HG02798 (cell line): ENCODE results near the gene TPPP.

Experiments
- ATAC-seq: cut with Tn5 transposase; IDR thresholded peaks from one replicate; pipeline ENCODE4 v1.9.1; 2021; ENCODE audit warnings: mild to moderate bottlenecking; ENCODE audit not compliant: unreplicated experiment, poor library complexity

Gene TPPP

GRCh38 chr5:612498-613424 is 80.4 kb downstream of the TPPP start:
- peak; percentile 38 for ATAC-seq

GRCh38 chr5:611731-612486 is 81.2 kb downstream of the TPPP start, which contains the start of gene CEP72:
CEP72 (plus strand) TSS chr5:612340; CDS start chr5:612362, 22 bp downstream.
- ATAC-seq: peak; percentile 87

DNA sequence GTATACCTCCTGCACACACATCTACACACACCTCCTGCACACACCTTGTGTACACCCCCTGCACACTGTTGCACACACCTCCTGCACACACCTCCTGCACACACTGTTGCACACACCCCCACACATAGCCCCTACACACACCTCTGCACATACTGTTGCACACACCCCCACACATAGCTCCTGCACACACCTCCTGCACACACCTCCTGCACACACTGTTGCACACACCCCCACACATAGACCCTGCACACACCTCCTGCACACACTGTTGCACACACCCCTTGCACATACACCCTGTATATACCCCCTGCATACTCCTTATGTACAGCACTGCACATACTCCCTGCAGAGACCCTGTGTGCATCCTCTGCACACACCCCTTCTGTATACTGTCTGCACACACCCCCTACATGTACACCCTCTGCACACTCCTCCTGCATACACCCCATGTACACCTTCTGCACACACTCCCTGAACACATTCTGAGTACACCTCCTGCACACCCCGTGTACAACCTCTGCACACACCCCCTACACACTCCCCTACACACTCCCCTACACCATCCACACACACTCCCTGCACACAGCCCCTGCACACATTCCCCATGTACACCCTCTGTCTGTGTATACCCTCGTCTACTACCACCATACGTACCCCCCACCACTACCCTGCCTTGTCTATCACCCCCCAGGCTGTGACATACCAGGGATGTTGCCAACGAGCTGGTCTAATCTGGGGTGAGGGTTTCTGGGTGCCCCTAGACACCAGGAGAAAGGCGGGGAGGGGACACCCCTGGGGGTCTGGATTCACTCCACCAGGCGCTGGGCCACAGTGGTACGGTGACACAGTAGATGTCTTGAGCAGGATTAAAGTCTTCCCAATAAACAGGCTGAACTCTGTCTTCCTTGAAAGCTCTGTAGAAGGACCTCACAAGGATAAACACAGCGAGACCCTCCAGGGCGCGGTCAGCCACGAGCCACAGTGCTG is 82.1 kb downstream of the TPPP start:
- no peak for ATAC-seq

DNA sequence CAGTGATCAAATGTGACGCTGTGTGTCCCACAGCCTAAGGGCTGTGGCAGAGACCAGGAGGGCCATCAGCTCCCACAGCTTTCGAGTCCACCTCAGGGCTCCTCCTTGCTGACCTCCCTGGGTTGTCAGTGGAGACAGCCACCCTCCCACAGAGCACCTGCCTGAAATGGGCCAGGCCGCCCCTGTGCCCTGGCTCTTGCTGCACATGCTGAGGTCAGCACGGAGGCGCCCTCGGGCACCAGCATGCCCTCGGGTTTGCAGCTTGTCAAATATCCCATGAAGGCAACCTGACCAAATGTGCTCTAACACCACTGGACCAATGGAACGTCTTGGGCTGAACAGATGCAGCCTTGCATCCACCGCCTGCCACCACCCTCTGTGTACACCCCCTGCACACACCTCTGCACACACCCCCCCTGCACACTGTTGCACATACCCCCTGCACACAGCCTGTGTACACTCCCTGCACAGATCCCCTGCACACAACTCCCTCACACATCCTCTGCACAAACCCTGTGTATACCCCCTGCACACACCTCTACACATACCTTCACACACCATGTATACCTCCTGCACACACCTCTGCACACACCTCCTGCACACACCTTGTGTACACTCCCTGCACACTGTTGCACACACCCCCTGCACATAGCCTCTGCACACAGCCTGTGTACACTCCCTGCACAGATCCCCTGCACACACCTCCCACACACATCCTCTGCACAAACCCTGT is 83.0 kb downstream of the TPPP start:
- no peak for ATAC-seq
